A549 (cell line): Measurements from ENCODE around the gene CLSTN2. TPM values are rescaled to one million over a fixed set of nuclear protein-coding genes. Genes with fewer than 3 reads are reported as not detected.
A peak's percentile ranks its signal among the peaks of the same experiment; 100 is the strongest.

Source experiments
- ATAC-seq, 2 experiments: fragments of 200-7000 bp in 1 of 2; fragments of >200 bp in 1 of 2; cut with Nextera tagmentation in 1 of 2; cut with Tn5 transposase in 1 of 2; 3 replicates each; pipeline versions ENCODE4 v1.8.0 to v1.9.1; 2018 to 2020; ENCODE audit warnings: mild to moderate bottlenecking in 1 of 2, moderate library complexity in 1 of 2
- CTCF ChIA-PET: fragments of 300-600 bp; sonication (Branson Sonifier 250); formaldehyde crosslinking; extraction: SDS; loops from one replicate; lab custom pipeline; 2021; ENCODE audit warnings: antibody characterized with exemption, inconsistent platforms; lab: Yijun Ruan, JAX
- POLR2A ChIA-PET: fragments of 350-600 bp; formaldehyde crosslinking; extraction: SDS; loops from one replicate; lab custom pipeline; 2021; ENCODE audit warnings: antibody characterized with exemption, inconsistent platforms; lab: Yijun Ruan, JAX
- DNase-seq, 2 experiments: peaks; one replicate each; pipeline versions ENCODE4 v3.0.0 to v3.0.0-alpha.2; 2011 to 2016; ENCODE audit warnings: low read depth in 1 of 2, low spot score in 1 of 2
- FAIRE-seq: peaks from 2 replicates; lab custom pipeline; 2011; peaks lifted over from hg19 to GRCh38; lab: Jason Lieb, UNC
- H3K27ac ChIP-seq, 2 experiments: fragments of >200 bp; sonication (Bioruptor Twin); formaldehyde crosslinking; 3 replicates each; pipeline ENCODE4 v1.5.1; 2016 to 2017
- H3K4me1 ChIP-seq: fragments of >200 bp; sonication (Bioruptor Twin); formaldehyde crosslinking; 3 replicates; pipeline ENCODE4 v1.6.1; 2016
- H3K4me2 ChIP-seq: fragments of >200 bp; sonication (Bioruptor Twin); formaldehyde crosslinking; 3 replicates; pipeline ENCODE4 v1.6.1; 2016
- H3K4me3 ChIP-seq: fragments of >200 bp; sonication (Bioruptor Twin); formaldehyde crosslinking; 3 replicates; pipeline ENCODE4 v1.5.1; 2016
- H3K9me3 ChIP-seq: fragments of >200 bp; sonication (Bioruptor Twin); formaldehyde crosslinking; 3 replicates; pipeline ENCODE4 v1.6.1; 2016
- CBX2 ChIP-seq: fragments of 200-600 bp; sonication (generic); IDR thresholded peaks from 2 replicates; pipeline ENCODE4 v1.6.1; 2016; ENCODE audit warnings: low read depth, mild to moderate bottlenecking, borderline replicate concordance
- CHD2 ChIP-seq: fragments of 150-350 bp; IDR thresholded peaks from 2 replicates; pipeline ENCODE4 v1.6.1; 2014; ENCODE audit warnings: low read length; ENCODE audit not compliant: partially characterized antibody
- CTCF ChIP-seq: fragments of >200 bp; sonication (Bioruptor Twin); formaldehyde crosslinking; IDR thresholded peaks from 3 replicates; pipeline ENCODE4 v1.5.1; 2016
- EHF ChIP-seq: fragments of 250-450 bp; sonication (Bioruptor Pico); IDR thresholded peaks from 2 replicates; pipeline ENCODE4 v1.5.0; 2020; ENCODE audit warnings: mild to moderate bottlenecking
- ESRRA ChIP-seq: fragments of 150-350 bp; IDR thresholded peaks from 2 replicates; pipeline ENCODE4 v1.6.1; 2014; ENCODE audit warnings: mild to moderate bottlenecking, low read length, borderline replicate concordance
- FOSB ChIP-seq: fragments of 250-450 bp; sonication (Bioruptor Pico); IDR thresholded peaks from 2 replicates; pipeline ENCODE4 v1.5.0; 2020; ENCODE audit warnings: mild to moderate bottlenecking, moderate library complexity
- FOXS1 ChIP-seq: fragments of 250-450 bp; sonication (Bioruptor Pico); IDR thresholded peaks from 2 replicates; pipeline ENCODE4 v1.5.0; 2020; ENCODE audit warnings: mild to moderate bottlenecking, moderate library complexity
- GATA3 ChIP-seq: IDR thresholded peaks from 2 replicates; pipeline ENCODE4 v1.6.1; 2012; ENCODE audit warnings: borderline replicate concordance
- HDAC2 ChIP-seq: fragments of 200-600 bp; sonication (generic); IDR thresholded peaks from 2 replicates; pipeline ENCODE4 v1.6.1; 2016
- HOXA7 ChIP-seq: fragments of 250-450 bp; sonication (Bioruptor Pico); IDR thresholded peaks from 2 replicates; pipeline ENCODE4 v1.5.0; 2020; ENCODE audit warnings: mild to moderate bottlenecking, moderate library complexity
- HOXB5 ChIP-seq: fragments of 250-450 bp; sonication (Bioruptor Pico); IDR thresholded peaks from 2 replicates; pipeline ENCODE4 v1.5.0; 2020; ENCODE audit warnings: mild to moderate bottlenecking, moderate library complexity
- KDM1A ChIP-seq: fragments of 200-600 bp; sonication (generic); IDR thresholded peaks from 2 replicates; pipeline ENCODE4 v1.6.1; 2016; ENCODE audit warnings: low read depth, mild to moderate bottlenecking
- KDM5A ChIP-seq: fragments of 200-600 bp; sonication (generic); IDR thresholded peaks from 2 replicates; pipeline ENCODE4 v1.6.1; 2016; ENCODE audit warnings: antibody characterized with exemption, mild to moderate bottlenecking
- MAFK ChIP-seq: fragments of 450-650 bp; IDR thresholded peaks from 2 replicates; pipeline ENCODE4 v1.6.1; 2014; ENCODE audit not compliant: partially characterized antibody
- NFE2L2 ChIP-seq: fragments of 150-350 bp; conservative IDR thresholded peaks from 2 replicates; pipeline ENCODE4 v1.6.1; 2014; ENCODE audit warnings: low read length
- POLR2A ChIP-seq: IDR thresholded peaks from 2 replicates; pipeline ENCODE4 v1.6.1; 2012; ENCODE audit warnings: mild to moderate bottlenecking, low read length
- POLR2AphosphoS2 ChIP-seq: conservative IDR thresholded peaks from 2 replicates; pipeline ENCODE4 v1.6.1; 2012; ENCODE audit warnings: low read length, improper control_type of control experiment, inconsistent platforms
- RFX5 ChIP-seq: fragments of 450-650 bp; IDR thresholded peaks from 2 replicates; pipeline ENCODE4 v1.7.1; 2014; ENCODE audit warnings: antibody characterized with exemption, mild to moderate bottlenecking, moderate library complexity
- SMC3 ChIP-seq: fragments of >200 bp; sonication (Bioruptor Twin); formaldehyde crosslinking; IDR thresholded peaks from 3 replicates; pipeline ENCODE4 v1.6.1; 2018; ENCODE audit warnings: inconsistent platforms
- TP53 ChIP-seq: fragments of 250-450 bp; sonication (Bioruptor Pico); IDR thresholded peaks from 2 replicates; pipeline ENCODE4 v1.5.0; 2021; ENCODE audit warnings: mild to moderate bottlenecking, moderate library complexity
- USF2 ChIP-seq: fragments of 450-650 bp; IDR thresholded peaks from 2 replicates; pipeline ENCODE4 v1.6.1; 2014; ENCODE audit warnings: antibody characterized with exemption
- WGBS: methylation state at CpG from one replicate; pipeline ENCODE4 v1.1.6; 2017; ENCODE audit errors: missing lambda C conversion rate; 5-methylcytosine and 5-hydroxymethylcytosine counted together
- polyA plus RNA-seq, 4 experiments: library from polyadenylated mRNA; depleted of rRNA in 3 of 4; stranded (reverse); fragments of >200 nt; fragmentation: RNase III in 1 of 4; extraction: RNeasy Plus Mini Kit Qiagen cat#74134 plus additional on column Dnase treatment in 1 of 4; gene quantifications; 2 replicates in 3 of 4; 3 replicates in 1 of 4; pipeline ENCODE4 v1.2.3, GENCODE V29; 2011 to 2017
- TF ChIP-seq, protein P1 (sequence below): IDR thresholded peaks from 2 replicates; pipeline ENCODE4 v1.6.1; 2012
- TF ChIP-seq, protein P2 (sequence below): fragments of 200-600 bp; sonication (generic); IDR thresholded peaks from 2 replicates; pipeline ENCODE4 v1.6.1; 2016; ENCODE audit warnings: antibody characterized with exemption, mild to moderate bottlenecking, moderate library complexity
- TF ChIP-seq, protein P3 (sequence below): fragments of 250-450 bp; sonication (Bioruptor Pico); IDR thresholded peaks from 2 replicates; pipeline ENCODE4 v1.5.0; 2020; ENCODE audit warnings: low read depth, mild to moderate bottlenecking, moderate library complexity

CLSTN2 gene
- polyA plus RNA-seq, 2 of the 4 experiments (the other 2 are of a cell fraction): 0.03 to 0.04 TPM

DNA sequence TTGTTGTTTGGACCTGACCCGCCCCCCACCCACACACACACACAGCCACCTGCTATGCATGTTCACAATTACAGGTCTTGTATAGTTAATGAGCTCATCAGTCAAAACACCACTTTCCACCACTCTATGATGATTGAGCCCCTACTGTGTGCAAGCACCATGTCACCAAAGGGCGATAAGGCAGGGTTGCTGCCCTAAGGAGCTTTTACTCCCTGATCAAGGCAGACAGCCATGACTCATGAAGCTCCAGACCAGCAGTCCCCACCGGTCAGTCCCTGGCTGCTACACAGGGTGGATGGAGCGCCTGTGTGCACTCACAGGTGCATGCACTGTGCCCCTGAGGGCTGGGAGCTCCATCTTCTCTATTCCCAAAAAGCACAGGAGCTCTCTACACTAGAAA, 270.6 kb downstream of the CLSTN2 start:
- CTCF ChIA-PET: no interaction called here
- 0% methylated on average over 1 of the region's 4 CpGs for WGBS
- TF ChIP-seq KDM1A (no peak), RFX5 (no peak), CTCF (no peak), CBX2 (no peak), TP53 (CRISPR knock-in tag) (no peak), MAFK (no peak), KDM5A (no peak), NFE2L2 (no peak)
- TF ChIP-seq, protein P1, sequence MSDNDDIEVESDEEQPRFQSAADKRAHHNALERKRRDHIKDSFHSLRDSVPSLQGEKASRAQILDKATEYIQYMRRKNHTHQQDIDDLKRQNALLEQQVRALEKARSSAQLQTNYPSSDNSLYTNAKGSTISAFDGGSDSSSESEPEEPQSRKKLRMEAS: no peak
- POLR2A ChIA-PET: no interaction called here
- no peak for ATAC-seq
- Histone ChIP-seq H3K9me3 (no peaks in the 10 kb centered on the region), H3K4me1 (no peaks in the 10 kb centered on the region), H3K4me2 (no peak overlapping the region), H3K27ac (no peak overlapping the region), H3K4me3 (no peak overlapping the region)
- no peak for DNase-seq
- FAIRE-seq: no peak

DNA sequence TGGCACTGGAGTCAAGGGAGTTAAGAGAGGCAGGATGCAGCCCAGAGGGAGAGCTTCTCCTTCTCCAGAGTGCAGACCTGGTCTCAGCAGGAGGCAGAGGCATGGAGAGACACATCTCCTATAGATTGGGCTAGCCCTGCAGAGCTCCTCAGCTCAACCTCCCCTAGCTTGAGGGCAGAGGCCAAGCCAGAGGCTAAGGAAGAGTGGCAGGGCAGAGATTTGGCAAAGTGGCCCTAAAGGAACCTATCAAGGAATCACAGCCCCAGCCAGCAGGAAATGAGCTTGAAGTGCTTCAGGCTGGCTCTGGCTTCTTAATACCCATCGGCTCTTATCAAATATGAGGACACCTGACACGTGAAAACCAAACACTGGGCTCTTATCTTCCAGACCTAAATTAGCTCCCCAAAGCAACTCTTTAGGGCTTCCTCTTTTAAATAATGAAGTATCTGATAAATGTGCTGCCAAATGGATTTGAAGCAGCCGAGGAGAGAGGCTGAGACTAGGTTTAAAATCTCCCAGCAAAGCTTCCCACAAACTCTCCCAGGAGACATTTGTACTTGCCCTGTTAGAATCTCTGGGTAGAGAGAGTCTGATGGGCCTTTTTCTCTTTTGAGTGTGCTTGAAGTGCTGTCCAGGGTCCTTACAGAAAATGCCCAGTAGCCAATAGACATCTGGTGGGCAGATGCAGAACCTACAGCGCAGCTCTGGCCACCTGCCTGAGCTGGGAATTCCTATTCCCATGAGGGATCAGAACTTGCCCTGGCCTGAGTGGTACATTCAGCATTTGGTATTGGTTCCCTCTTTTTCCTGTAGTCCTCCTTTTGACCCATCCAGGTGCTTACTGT, 271.4 kb downstream of the CLSTN2 start:
- no peaks in the 10 kb centered on the region for H3K4me1 ChIP-seq
- CTCF ChIA-PET: no interaction called here
- H3K27ac ChIP-seq: no peak overlapping the region
- H3K4me3 ChIP-seq: no peak overlapping the region
- TF ChIP-seq, protein P2, sequence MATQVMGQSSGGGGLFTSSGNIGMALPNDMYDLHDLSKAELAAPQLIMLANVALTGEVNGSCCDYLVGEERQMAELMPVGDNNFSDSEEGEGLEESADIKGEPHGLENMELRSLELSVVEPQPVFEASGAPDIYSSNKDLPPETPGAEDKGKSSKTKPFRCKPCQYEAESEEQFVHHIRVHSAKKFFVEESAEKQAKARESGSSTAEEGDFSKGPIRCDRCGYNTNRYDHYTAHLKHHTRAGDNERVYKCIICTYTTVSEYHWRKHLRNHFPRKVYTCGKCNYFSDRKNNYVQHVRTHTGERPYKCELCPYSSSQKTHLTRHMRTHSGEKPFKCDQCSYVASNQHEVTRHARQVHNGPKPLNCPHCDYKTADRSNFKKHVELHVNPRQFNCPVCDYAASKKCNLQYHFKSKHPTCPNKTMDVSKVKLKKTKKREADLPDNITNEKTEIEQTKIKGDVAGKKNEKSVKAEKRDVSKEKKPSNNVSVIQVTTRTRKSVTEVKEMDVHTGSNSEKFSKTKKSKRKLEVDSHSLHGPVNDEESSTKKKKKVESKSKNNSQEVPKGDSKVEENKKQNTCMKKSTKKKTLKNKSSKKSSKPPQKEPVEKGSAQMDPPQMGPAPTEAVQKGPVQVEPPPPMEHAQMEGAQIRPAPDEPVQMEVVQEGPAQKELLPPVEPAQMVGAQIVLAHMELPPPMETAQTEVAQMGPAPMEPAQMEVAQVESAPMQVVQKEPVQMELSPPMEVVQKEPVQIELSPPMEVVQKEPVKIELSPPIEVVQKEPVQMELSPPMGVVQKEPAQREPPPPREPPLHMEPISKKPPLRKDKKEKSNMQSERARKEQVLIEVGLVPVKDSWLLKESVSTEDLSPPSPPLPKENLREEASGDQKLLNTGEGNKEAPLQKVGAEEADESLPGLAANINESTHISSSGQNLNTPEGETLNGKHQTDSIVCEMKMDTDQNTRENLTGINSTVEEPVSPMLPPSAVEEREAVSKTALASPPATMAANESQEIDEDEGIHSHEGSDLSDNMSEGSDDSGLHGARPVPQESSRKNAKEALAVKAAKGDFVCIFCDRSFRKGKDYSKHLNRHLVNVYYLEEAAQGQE: peak; percentile 78
- TF ChIP-seq HDAC2 (no peak), HOXB5 (no peak), GATA3 (no peak)
- no peaks in the 10 kb centered on the region for H3K9me3 ChIP-seq
- FAIRE-seq (no peak), ATAC-seq (0 out of 6 replicates have a peak, but pooled peaks have one; percentile 34 to 39), DNase-seq (peak in 1 of 2 experiments; percentile 4)
- 3% methylated on average over 4 of the region's 4 CpGs for WGBS
- H3K4me2 ChIP-seq: no peak overlapping the region
- POLR2A ChIA-PET: no interaction called here

DNA sequence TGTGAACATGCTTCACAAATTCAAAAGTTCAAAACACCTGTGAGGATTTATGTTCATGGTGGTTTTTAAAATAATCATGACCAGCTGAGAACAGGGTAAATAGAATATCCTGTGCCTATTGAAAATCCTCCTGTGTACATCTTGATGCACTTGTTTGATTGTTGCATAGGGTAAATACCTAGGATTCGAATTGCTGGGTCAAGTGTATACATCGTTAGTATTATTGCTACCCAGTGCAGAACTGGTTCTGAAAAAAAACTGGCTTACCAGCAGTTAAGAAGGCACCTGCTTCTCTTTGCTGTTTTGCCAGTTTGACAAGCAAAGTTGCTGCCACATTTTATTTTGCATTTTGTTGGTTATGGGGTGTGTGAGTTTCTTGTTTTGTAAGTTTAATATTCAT, 272.6 kb downstream of the CLSTN2 start:
- H3K9me3 ChIP-seq: no peaks in the 10 kb centered on the region
- ChIA-PET CTCF (no interaction called here), POLR2A (no interaction called here)
- ATAC-seq (no peak), DNase-seq (no peak), FAIRE-seq (no peak)
- no peak overlapping the region for H3K4me3 ChIP-seq
- H3K4me2 ChIP-seq: no peak overlapping the region
- TF ChIP-seq HOXA7 (CRISPR knock-in tag) (no peak), EHF (CRISPR knock-in tag) (no peak), SMC3 (no peak), FOXS1 (CRISPR knock-in tag) (no peak), CHD2 (no peak), RFX5 (no peak), POLR2A (no peak), HOXB5 (no peak), ESRRA (no peak), POLR2AphosphoS2 (no peak), GATA3 (no peak), USF2 (no peak), FOSB (CRISPR knock-in tag) (no peak)
- TF ChIP-seq, protein P3, sequence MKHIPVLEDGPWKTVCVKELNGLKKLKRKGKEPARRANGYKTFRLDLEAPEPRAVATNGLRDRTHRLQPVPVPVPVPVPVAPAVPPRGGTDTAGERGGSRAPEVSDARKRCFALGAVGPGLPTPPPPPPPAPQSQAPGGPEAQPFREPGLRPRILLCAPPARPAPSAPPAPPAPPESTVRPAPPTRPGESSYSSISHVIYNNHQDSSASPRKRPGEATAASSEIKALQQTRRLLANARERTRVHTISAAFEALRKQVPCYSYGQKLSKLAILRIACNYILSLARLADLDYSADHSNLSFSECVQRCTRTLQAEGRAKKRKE (CRISPR knock-in tag): no peak
- TF ChIP-seq, protein P1: no peak
- H3K27ac ChIP-seq: no peak overlapping the region
- 0% methylated on average over 2 of the region's 2 CpGs for WGBS
- no peaks in the 10 kb centered on the region for H3K4me1 ChIP-seq
